ENCODE data around the gene MEF2A. TPM values are rescaled to one million over a fixed set of nuclear protein-coding genes. Genes with fewer than 3 reads are reported as not detected.

The MEF2A gene
- total RNA-seq, 1 experiment from 2014 or later: 29.6 TPM

DNA sequence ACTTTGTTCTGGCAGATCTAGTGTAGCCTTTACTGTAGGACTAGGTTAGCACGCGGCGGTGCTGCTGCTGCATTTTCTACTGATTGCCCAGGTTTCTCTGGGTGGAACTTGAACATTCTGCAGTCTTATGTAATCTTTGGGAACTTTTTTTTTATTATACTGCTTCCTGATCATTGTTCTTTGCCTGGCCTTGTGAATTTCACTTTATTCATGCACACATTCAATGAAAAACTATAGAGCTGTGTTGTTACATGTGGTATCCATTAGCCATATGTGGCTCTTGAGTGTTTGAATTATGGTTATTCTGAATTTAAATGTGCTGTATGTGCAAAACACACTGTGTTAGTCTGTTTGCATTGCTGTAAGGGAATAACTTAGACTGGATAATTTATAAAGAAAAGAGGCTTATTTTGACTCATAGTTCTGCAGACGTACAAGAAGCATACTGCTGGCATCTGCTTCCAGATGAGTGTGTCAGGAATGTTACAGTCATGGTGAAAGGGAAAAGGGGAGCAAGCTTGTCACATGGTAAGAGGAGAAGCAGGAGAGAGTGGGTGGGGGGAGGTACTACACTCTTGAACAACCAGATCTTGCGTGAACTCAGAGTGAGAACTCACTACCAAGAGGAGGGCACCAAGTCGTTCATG, 26.5 kb downstream of the MEF2A start:
- ChIA-PET RAD21 (ENCODE audit: low non-redundant PET in 1 of 2, low total read pairs in 2 of 2, uncharacterized antibody in 2 of 2, unreplicated experiment in 2 of 2) (no interaction called here), CTCF (no interaction called here), POLR2A (no interaction called here)
- intact Hi-C loops (cut with micrococcal nuclease): no loop called here
- H4K20me1 ChIP-seq (ENCODE audit: insufficient read depth): no peaks in the 10 kb centered on the region
- H3K4me1 ChIP-seq (ENCODE audit: control insufficient read depth in 1 of 2, insufficient read depth in 2 of 2, low read length in 2 of 2): no peaks in the 10 kb centered on the region
- peaks cover 93% of the 10 kb centered on the region for H3K79me2 ChIP-seq (ENCODE audit: insufficient read depth, low read length)
- no peak overlapping the region for H2AFZ ChIP-seq (ENCODE audit: low read depth, low read length, poor library complexity, severe bottlenecking)
- ATAC-seq (no peak), DNase-seq (ENCODE audit: low read depth, low spot score) (no peak)
- H3K27me3 ChIP-seq (ENCODE audit: insufficient read depth, low read length): no peaks in the 10 kb centered on the region
- H3K27ac ChIP-seq (ENCODE audit: low read depth, low read length): no peak overlapping the region
- H3K9me3 ChIP-seq (ENCODE audit: control insufficient read depth in 1 of 2, insufficient read depth in 1 of 2, low read depth in 1 of 2, low read length in 2 of 2): peaks cover 0 to 12% of the 10 kb centered on the region in 2 experiments; a peak in 1 of 4 replicates
- no peak overlapping the region for H3K9ac ChIP-seq (ENCODE audit: low read length)
- H3K4me3 ChIP-seq (replicated peaks in 1 of 2; ENCODE audit: low read depth in 1 of 2, low read length in 2 of 2): no peak overlapping the region
- TF ChIP-seq SRF (IDR thresholded peaks at IDR 0.05; ENCODE audit: low read depth): no peak
- BruUV-seq (replicated peaks): no TSS peak
- no peaks in the 10 kb centered on the region for H3K36me3 ChIP-seq (ENCODE audit: control insufficient read depth in 1 of 2, insufficient read depth in 2 of 2, low read length in 2 of 2)
- H3K4me2 ChIP-seq (ENCODE audit: low read length): no peak overlapping the region
- H3K9me2 ChIP-seq (ENCODE audit: insufficient read depth): no peaks in the 10 kb centered on the region; the same call in 1 of the 2 replicates

DNA sequence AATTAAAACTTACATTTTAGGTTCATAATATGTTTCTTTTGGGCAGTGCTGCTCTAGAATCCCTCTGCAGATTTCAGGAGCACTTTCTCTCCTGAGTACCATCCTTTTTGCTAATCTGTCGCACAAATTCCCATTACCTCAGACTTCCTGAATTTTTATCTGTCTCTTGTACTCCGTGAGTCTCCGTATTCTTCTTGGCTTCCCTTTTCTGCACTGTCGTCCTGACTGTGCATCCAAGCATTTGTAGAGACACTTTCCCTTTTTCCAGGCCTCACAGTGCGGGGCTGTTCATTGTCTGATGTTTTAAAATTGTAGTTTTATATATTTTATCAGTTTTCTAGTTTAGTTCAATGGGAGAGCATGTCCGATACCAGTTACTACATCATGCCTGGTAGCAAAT, 27.3 kb downstream of the MEF2A start:
- H3K36me3 ChIP-seq (ENCODE audit: control insufficient read depth in 1 of 2, insufficient read depth in 2 of 2, low read length in 2 of 2): no peaks in the 10 kb centered on the region
- no peaks in the 10 kb centered on the region; the same call in 1 of the 2 replicates for H3K9me2 ChIP-seq (ENCODE audit: insufficient read depth)
- H3K4me1 ChIP-seq (ENCODE audit: control insufficient read depth in 1 of 2, insufficient read depth in 2 of 2, low read length in 2 of 2): no peaks in the 10 kb centered on the region
- ATAC-seq (no peak), DNase-seq (ENCODE audit: low read depth, low spot score) (no peak)
- no peak overlapping the region for H3K4me3 ChIP-seq (replicated peaks in 1 of 2; ENCODE audit: low read depth in 1 of 2, low read length in 2 of 2)
- H4K20me1 ChIP-seq (ENCODE audit: insufficient read depth): no peaks in the 10 kb centered on the region
- ChIA-PET CTCF (no interaction called here), RAD21 (ENCODE audit: low non-redundant PET in 1 of 2, low total read pairs in 2 of 2, uncharacterized antibody in 2 of 2, unreplicated experiment in 2 of 2) (no interaction called here), POLR2A (no interaction called here)
- no peak overlapping the region for H3K9ac ChIP-seq (ENCODE audit: low read length)
- H3K4me2 ChIP-seq (ENCODE audit: low read length): no peak overlapping the region
- H3K27me3 ChIP-seq (ENCODE audit: insufficient read depth, low read length): no peaks in the 10 kb centered on the region
- peaks cover 94% of the 10 kb centered on the region for H3K79me2 ChIP-seq (ENCODE audit: insufficient read depth, low read length)
- H2AFZ ChIP-seq (ENCODE audit: low read depth, low read length, poor library complexity, severe bottlenecking): no peak overlapping the region
- no peak overlapping the region for H3K27ac ChIP-seq (ENCODE audit: low read depth, low read length)
- BruUV-seq (replicated peaks): no TSS peak
- peaks cover 0 to 12% of the 10 kb centered on the region in 2 experiments; a peak in 1 of 4 replicates for H3K9me3 ChIP-seq (ENCODE audit: control insufficient read depth in 1 of 2, insufficient read depth in 1 of 2, low read depth in 1 of 2, low read length in 2 of 2)
- intact Hi-C loops (cut with micrococcal nuclease): no loop called here
- TF ChIP-seq RAD21 (IDR thresholded peaks at IDR 0.05; ENCODE audit: low read depth): no peak
- TF ChIP-seq YY1 (IDR thresholded peaks at IDR 0.05; ENCODE audit: extremely low read depth, insufficient replicate concordance, low read depth, low read length): no peak
- no peak for TF ChIP-seq FOSL1 (IDR thresholded peaks at IDR 0.05; ENCODE audit: low read depth)
- TF ChIP-seq JUND (IDR thresholded peaks at IDR 0.05): no peak
- TF ChIP-seq POLR2AphosphoS5 (IDR thresholded peaks at IDR 0.05; ENCODE audit: low read depth, low read length): no peak
- no peak for TF ChIP-seq POLR2A (IDR thresholded peaks at IDR 0.05; ENCODE audit: borderline replicate concordance, extremely low read depth, insufficient read depth, insufficient read length)
- no peak for TF ChIP-seq TCF7L2 (IDR thresholded peaks at IDR 0.05; ENCODE audit: borderline replicate concordance, extremely low read depth, insufficient read depth, insufficient read length)
- TF ChIP-seq, protein P1, sequence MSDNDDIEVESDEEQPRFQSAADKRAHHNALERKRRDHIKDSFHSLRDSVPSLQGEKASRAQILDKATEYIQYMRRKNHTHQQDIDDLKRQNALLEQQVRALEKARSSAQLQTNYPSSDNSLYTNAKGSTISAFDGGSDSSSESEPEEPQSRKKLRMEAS (IDR thresholded peaks at IDR 0.05): no peak
- TF ChIP-seq ELF1 (IDR thresholded peaks at IDR 0.05; ENCODE audit: borderline replicate concordance, low read depth): no peak
- no peak for TF ChIP-seq CEBPB (IDR thresholded peaks at IDR 0.05; ENCODE audit: low read depth)
- TF ChIP-seq, protein P2, sequence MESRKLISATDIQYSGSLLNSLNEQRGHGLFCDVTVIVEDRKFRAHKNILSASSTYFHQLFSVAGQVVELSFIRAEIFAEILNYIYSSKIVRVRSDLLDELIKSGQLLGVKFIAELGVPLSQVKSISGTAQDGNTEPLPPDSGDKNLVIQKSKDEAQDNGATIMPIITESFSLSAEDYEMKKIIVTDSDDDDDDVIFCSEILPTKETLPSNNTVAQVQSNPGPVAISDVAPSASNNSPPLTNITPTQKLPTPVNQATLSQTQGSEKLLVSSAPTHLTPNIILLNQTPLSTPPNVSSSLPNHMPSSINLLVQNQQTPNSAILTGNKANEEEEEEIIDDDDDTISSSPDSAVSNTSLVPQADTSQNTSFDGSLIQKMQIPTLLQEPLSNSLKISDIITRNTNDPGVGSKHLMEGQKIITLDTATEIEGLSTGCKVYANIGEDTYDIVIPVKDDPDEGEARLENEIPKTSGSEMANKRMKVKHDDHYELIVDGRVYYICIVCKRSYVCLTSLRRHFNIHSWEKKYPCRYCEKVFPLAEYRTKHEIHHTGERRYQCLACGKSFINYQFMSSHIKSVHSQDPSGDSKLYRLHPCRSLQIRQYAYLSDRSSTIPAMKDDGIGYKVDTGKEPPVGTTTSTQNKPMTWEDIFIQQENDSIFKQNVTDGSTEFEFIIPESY (IDR thresholded peaks at IDR 0.05; ENCODE audit: extremely low read depth, insufficient replicate concordance, low read length): no peak
- no peak for TF ChIP-seq SIN3A (IDR thresholded peaks at IDR 0.05; ENCODE audit: low read depth)
- no peak for TF ChIP-seq SRF (IDR thresholded peaks at IDR 0.05; ENCODE audit: low read depth)
- TF ChIP-seq, protein P3, sequence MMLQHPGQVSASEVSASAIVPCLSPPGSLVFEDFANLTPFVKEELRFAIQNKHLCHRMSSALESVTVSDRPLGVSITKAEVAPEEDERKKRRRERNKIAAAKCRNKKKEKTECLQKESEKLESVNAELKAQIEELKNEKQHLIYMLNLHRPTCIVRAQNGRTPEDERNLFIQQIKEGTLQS (IDR thresholded peaks at IDR 0.05): no peak
- no peak for TF ChIP-seq EGR1 (IDR thresholded peaks at IDR 0.05; ENCODE audit: low read depth)
